ENCODE measurements around the gene IFI6.
A peak's percentile ranks its signal among the peaks of the same experiment; 100 is the strongest.
"Not testable (repeated sequence)": the region's sequence is repeated elsewhere in the genome, so short reads cannot be mapped to it uniquely, and the experiment has no call there.

Gene IFI6

GRCh38 chr1:27671964-27672749 lies at the start of gene IFI6:
Gene IFI6 (minus strand): TSS chr1:27672192. CDS start chr1:27669314, 2,878 bp downstream.
- DNase-seq = peak; percentile 96 to 99 (median 97)

GRCh38 chr1:27719286-27720251 lies 47.6 kb upstream of the IFI6 start:
- no peak for DNase-seq

- DNase-seq = no peak
These were observed 44.4 kb upstream of the IFI6 start for GRCh38 chr1:27716262-27716895.

- DNase-seq = no peak
These were observed 42.0 kb upstream of the IFI6 start for GRCh38 chr1:27713869-27714513.

- DNase-seq = no peak
These were observed 41.2 kb upstream of the IFI6 start for GRCh38 chr1:27713139-27713725.

GRCh38 chr1:27710574-27710973 lies 38.6 kb upstream of the IFI6 start:
- no peak for DNase-seq

- no peak for DNase-seq
These were observed 33.6 kb upstream of the IFI6 start for GRCh38 chr1:27705545-27705944.

GRCh38 chr1:27704958-27705357 lies 33.0 kb upstream of the IFI6 start:
- no peak for DNase-seq

- DNase-seq = not testable (repeated sequence)
These were observed 24.8 kb upstream of the IFI6 start for GRCh38 chr1:27696835-27697234.

- DNase-seq = peak; percentile 73 to 85 (median 80)
These were observed 18.2 kb upstream of the IFI6 start for GRCh38 chr1:27690183-27690582.

GRCh38 chr1:27689423-27690173 lies 17.6 kb upstream of the IFI6 start:
- DNase-seq = no peak

GRCh38 chr1:27687906-27688305 lies 15.9 kb upstream of the IFI6 start:
- DNase-seq = no peak

GRCh38 chr1:27686223-27686990 lies 14.4 kb upstream of the IFI6 start:
- DNase-seq = no peak

- DNase-seq = no peak
These were observed 12.2 kb upstream of the IFI6 start for GRCh38 chr1:27684176-27684575.

- peak in 2 of 3 donors; percentile 55 to 72 for DNase-seq
These were observed 10.5 kb upstream of the IFI6 start for GRCh38 chr1:27682351-27682944.

- not testable (repeated sequence) for DNase-seq
These were observed 9.6 kb upstream of the IFI6 start for GRCh38 chr1:27681580-27681979.

- not testable (repeated sequence) for DNase-seq
These were observed 8.3 kb upstream of the IFI6 start for GRCh38 chr1:27680225-27680791.

- no peak for DNase-seq
These were observed 6.8 kb upstream of the IFI6 start for GRCh38 chr1:27678747-27679146.

- no peak for DNase-seq
These were observed 4.4 kb upstream of the IFI6 start for GRCh38 chr1:27676410-27676809.

- DNase-seq = peak in 1 of 3 donors; percentile 54
These were observed 739 bp upstream of the IFI6 start for GRCh38 chr1:27672750-27673112.
